NCI-H2196 treated with DMSO at 0.1 percent for 48 hours (cell line): Measurements from ENCODE around the gene MYO7B.
"Not testable (repeated sequence)": the region's sequence is repeated elsewhere in the genome, so short reads cannot be mapped to it uniquely, and the experiment has no call there.

Experiments
- DNase-seq: peaks from one replicate; lab custom pipeline; 2025; ENCODE audit not compliant: unreplicated experiment; lab: John Stamatoyannopoulos, UW

The MYO7B gene

DNA sequence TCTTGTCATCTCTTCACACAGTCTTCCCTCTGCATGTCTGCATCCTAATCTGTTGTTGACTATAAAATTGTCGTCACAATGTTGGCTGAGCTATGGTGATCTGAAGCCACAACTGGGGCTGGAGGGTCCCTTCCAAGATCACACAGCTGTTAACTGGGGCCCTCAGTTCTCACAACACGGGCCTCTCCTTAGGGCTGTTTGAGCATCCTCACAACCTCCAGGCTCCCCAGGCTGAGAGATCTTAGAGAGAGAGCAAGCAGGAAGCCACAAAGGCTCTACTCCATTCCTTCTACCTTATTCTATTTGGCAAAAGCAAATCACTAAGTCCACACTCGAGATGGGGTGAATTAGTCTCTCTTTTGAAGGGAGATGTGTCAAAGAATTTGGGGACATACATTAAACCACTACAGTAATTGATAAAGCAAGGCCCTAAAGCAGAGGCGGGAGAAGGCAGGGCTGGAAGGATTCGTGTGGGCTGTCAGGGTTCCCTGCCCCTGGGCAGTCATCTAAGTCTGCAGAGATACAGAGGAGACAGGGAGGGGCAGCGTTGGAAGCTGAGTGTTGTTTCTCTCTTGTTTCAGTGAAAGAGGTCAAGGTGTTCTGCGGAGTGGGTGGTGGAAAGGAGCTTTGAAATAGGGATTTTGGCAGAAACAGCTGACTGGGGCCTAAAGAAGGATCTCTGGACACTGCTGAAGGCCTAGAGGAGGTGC lies 15.9 kb downstream of the MYO7B start:
- no peak for DNase-seq

GRCh38 chr2:127552336-127552735 lies 16.9 kb downstream of the MYO7B start:
- no peak for DNase-seq

- no peak for DNase-seq
Measured at GRCh38 chr2:127552846-127553245, 17.4 kb downstream of the MYO7B start.

DNA sequence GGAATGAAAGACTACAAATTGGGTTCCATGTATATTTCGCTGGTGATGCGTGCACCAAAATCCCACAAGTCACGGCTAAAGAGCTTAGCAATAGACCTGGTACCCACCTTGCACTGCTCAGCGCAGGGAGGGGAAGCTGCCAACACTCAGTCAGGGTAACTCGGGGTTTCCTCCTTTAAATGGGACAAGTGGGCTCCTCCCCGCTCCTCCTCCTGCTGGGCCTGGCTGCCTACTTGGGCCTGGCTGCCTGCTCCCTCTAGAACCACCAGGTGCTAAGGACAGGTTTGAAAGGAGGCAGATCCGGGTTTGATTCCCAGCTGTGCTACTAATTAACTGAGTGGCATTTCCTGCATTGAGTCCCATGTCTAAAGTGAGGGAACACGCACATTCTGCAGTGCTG lies 23.4 kb downstream of the MYO7B start:
- no peak for DNase-seq

GRCh38 chr2:127559454-127559853 lies 24.0 kb downstream of the MYO7B start:
- DNase-seq: no peak

DNA sequence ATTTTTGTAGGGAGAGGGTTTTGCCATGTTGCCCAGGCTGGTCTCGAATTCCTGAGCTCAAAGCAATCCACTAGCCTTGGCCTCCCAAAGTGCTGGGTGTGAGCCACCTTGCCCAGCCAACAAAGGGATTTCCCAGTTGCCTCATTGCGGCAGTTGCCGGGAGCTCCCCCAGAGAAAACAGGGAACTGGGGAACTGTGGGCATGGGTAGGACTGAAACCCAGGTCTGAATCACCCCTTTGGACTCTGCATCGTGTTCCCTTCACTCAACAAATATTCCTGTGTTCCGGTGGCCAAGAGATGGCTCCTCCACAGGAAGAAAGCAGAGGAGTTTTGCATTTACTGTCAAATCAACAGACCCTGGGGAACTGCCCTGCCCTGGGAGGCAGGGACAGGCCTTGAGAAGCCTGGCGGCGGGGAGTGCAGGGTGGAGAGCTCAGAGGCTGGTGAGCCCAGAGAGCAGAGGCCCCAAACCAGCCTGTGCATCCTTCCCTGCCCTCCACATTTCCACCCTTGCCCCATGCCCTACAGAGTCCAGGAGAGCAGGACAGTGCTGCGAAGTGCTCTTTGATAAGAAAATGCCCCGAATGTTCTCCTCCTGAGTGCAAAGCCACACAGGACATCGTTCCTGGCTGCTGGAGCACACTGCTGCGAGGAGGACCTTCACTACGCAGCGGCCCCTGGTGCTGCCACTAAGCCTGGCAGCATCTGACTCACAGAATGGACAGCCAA lies 24.9 kb downstream of the MYO7B start:
- no peak for DNase-seq

DNA sequence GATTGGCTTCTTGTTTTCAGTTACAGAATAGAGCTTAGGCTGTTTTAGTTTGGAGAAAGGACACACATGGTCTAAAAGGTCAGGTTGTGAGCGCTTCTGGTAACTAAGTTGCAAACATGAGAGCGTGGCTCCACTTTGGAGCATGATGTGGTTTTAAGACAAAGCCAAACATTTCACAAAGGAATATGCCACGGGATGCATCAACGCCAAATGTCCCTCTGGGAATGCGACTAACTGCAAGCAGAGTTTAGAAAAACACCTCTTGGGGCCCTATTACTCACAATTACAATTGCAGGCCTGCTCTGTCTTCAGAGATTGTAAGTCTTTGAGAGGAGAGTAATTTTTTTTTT lies 25.4 kb downstream of the MYO7B start:
- no peak for DNase-seq

GRCh38 chr2:127561371-127561770 lies 25.9 kb downstream of the MYO7B start:
- DNase-seq: no peak

GRCh38 chr2:127562936-127563335 lies 27.5 kb downstream of the MYO7B start:
- DNase-seq: no peak

GRCh38 chr2:127563458-127564428 lies 28.3 kb downstream of the MYO7B start:
- DNase-seq: no peak

- no peak for DNase-seq
Measured at GRCh38 chr2:127564429-127565260, 29.2 kb downstream of the MYO7B start.

- DNase-seq: no peak
Measured at GRCh38 chr2:127565261-127566138, 30.0 kb downstream of the MYO7B start.

GRCh38 chr2:127566139-127566417 lies 30.6 kb downstream of the MYO7B start:
- no peak for DNase-seq

DNA sequence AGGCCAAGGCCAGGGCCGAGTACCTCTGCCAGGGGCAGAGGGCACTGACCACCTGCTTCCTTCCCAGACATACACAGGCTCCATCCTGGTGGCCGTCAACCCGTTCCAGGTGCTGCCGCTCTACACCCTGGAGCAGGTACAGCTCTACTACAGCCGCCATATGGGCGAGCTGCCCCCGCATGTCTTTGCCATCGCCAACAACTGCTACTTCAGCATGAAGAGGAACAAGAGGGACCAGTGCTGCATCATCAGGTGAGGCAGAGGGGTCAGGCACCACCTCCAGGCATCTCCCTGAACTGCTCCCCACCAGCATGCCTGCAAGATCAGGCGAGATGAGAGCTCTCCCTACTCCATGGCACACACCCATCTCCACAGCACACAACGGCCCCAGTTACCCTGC lies 31.1 kb downstream of the MYO7B start:
- DNase-seq: no peak

GRCh38 chr2:127567351-127567854 lies 31.9 kb downstream of the MYO7B start:
- DNase-seq: no peak

DNA sequence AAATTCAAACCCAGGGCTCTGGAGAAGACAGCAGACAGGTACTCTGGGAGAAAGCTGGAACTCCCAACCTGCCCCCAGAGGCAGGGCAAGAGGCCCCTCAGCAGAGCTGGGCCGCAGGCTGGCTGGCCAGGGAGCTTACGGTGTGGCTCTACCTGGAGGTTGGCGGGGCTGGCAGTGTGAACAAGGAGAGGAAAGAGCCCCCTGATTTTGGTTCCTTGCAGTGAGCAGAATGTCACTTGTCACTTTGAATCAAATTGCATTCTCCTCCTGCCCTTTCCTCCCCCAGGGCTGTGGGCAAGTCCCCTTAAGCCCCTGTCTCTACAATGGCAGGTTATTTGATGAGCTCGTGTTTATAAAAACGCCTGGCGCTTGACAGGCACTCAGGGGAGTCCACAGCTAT lies 32.6 kb downstream of the MYO7B start:
- no peak for DNase-seq

- no peak for DNase-seq
Measured at GRCh38 chr2:127569666-127570065, 34.2 kb downstream of the MYO7B start.

- DNase-seq: no peak
Measured at GRCh38 chr2:127570282-127571250, 35.1 kb downstream of the MYO7B start.

- not testable (repeated sequence) for DNase-seq
Measured at GRCh38 chr2:127572352-127572751, 36.9 kb downstream of the MYO7B start.
